ENCODE data around the gene SLC35G2. TPM values are rescaled to one million over a fixed set of nuclear protein-coding genes. Genes with fewer than 3 reads are reported as not detected.

The SLC35G2 gene
- total RNA-seq, 2 experiments from 2014 or later = 0.12 TPM; not detected in 1

DNA sequence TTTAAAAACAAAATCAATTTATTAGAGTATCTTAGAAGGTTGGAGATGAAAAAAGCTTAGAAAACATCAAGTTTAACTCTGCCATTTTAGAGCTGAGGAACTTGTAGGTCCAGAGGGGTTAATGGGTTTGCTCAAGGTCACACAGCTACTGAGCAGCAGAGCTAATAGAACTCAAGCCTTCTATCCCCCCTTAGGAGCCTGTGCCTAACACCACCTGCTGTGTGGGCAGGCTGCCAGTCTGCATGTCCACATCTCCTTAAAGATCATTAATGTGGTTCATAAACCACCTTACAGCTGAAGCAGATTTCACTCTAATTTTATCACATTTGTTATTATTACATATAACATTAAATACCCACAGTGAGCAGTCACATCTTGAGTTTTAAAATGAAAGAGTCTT is 14.1 kb upstream of the SLC35G2 start:
- DNase-seq = no peak
- H3K4me1 Mint-ChIP-seq = no peaks in the 10 kb centered on the region
- H3K9me3 Mint-ChIP-seq = peaks cover 4% of the 10 kb centered on the region
- no peak overlapping the region for H3K4me3 Mint-ChIP-seq
- POLR2A ChIA-PET = no interaction called here
- no peaks in the 10 kb centered on the region for H3K36me3 Mint-ChIP-seq (ENCODE audit: low read depth)
- H3K27me3 Mint-ChIP-seq = peaks cover 2% of the 10 kb centered on the region
- CTCF ChIA-PET = interaction anchor here (1.1 to 1.8 kb wide), 2 partner anchors 10 to 20 kb away, joined by 3 to 5 read pairs; no protein-coding TSS in a partner anchor
- no peak overlapping the region for H3K27ac Mint-ChIP-seq

GRCh38 chr3:136805795-136806194 is 13.1 kb upstream of the SLC35G2 start:
- Mint-ChIP-seq H3K27me3 (peaks cover 2% of the 10 kb centered on the region), H3K4me3 (no peak overlapping the region), H3K4me1 (no peaks in the 10 kb centered on the region), H3K9me3 (peaks cover 4% of the 10 kb centered on the region), H3K27ac (no peak overlapping the region), H3K36me3 (ENCODE audit: low read depth) (no peaks in the 10 kb centered on the region)
- POLR2A ChIA-PET = no interaction called here
- CTCF ChIA-PET = interaction anchor here (1.0 to 1.8 kb wide), 3 partner anchors 11 to 31 kb away, joined by 3 to 5 read pairs (median 3); no protein-coding TSS in a partner anchor
- no peak for DNase-seq

DNA sequence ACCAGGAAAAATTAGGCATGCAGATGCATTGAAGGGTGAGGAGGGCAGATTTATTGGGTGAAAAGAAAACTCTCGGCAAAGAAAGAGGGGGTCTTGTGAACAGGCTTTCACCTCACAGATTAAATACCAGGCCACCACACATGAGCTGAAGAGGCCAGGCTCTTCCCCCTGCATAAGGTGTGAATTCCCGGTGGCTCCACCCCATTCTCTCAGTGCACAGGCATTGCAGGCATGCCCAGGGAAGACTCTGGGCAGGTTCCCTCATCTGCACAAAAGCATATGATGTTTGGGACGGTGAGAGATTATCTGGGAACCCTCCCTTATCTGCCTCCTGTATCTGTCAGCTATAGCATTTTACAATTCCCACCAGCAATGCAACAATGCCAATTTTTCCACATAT is 7.2 kb upstream of the SLC35G2 start:
- H3K36me3 Mint-ChIP-seq (ENCODE audit: low read depth) = no peaks in the 10 kb centered on the region
- no peak for DNase-seq
- peaks cover 4% of the 10 kb centered on the region for H3K27me3 Mint-ChIP-seq
- H3K4me1 Mint-ChIP-seq = no peaks in the 10 kb centered on the region
- H3K4me3 Mint-ChIP-seq = no peak overlapping the region
- no peak overlapping the region for H3K27ac Mint-ChIP-seq
- no peaks in the 10 kb centered on the region for H3K9me3 Mint-ChIP-seq
- POLR2A ChIA-PET = no interaction called here
- CTCF ChIA-PET = interaction anchor here (1.0 kb wide), 1 partner anchor 124 kb away, joined by 3 read pairs; no protein-coding TSS in a partner anchor

DNA sequence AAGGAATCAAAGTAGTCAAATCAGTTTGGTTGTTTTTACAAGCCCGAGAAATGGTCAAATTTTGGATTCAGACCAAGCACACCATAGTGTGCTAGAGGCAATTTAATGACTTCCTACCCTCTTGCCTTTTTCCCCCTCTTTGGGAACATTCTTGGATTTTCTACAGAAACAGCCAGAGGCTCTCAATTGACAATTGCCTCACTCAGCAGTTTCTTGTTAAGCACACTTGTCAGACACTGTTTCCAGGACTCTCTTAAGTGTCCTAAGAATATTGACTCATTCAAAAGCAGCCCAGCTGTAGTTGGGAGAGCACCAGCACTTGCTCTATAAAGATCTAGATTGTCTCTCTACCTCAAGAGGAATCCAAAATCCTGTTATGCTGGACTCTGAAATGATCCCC is 1.5 kb upstream of the SLC35G2 start:
- no peak for DNase-seq
- H3K27me3 Mint-ChIP-seq = peaks cover 47% of the 10 kb centered on the region
- no peak overlapping the region for H3K4me3 Mint-ChIP-seq
- H3K27ac Mint-ChIP-seq = no peak overlapping the region
- H3K36me3 Mint-ChIP-seq (ENCODE audit: low read depth) = peaks cover 2% of the 10 kb centered on the region
- ChIA-PET CTCF (interaction anchor here (2.2 kb wide), 1 partner anchor 65 kb away, joined by 5 read pairs; the partner anchor contains the start of gene STAG1), POLR2A (no interaction called here)
- no peaks in the 10 kb centered on the region for H3K9me3 Mint-ChIP-seq
- H3K4me1 Mint-ChIP-seq = peaks cover 20% of the 10 kb centered on the region

DNA sequence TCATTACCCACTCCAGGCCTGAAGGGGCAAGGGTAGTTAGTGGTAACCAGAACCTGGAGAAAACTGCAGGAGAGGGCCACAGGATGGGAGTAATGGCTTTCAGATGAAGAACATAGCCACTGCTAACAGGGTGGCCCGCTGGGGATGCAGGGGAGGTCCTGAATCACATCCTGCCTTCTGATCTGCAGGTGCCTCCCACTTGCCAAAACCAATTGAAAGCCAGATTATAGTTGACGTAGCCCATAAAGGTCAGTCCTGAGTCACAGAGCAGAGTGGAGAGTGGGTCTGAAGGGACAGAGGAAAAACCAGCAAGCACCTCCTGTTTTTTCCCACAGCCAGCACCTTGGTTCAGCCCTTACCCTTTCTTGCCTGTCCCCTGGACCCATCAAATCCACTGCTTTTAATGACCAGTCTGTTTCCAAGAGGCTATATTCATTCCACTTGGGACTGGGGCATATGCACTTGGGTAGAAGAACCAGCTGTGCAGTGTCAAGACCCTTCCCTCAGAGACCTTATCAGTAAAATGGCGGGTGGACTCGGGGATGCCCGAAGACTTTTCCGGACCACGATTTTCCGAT is 646 bp upstream of the SLC35G2 start:
- Mint-ChIP-seq H3K36me3 (ENCODE audit: low read depth) (peaks cover 2% of the 10 kb centered on the region), H3K27ac (peak overlapping the region; percentile 33), H3K27me3 (peaks cover 56% of the 10 kb centered on the region), H3K9me3 (peaks cover 2% of the 10 kb centered on the region), H3K4me3 (peak overlapping the region; percentile 66), H3K4me1 (peaks cover 20% of the 10 kb centered on the region)
- DNase-seq = no peak
- POLR2A ChIA-PET = no interaction called here
- CTCF ChIA-PET = no interaction called here

DNA sequence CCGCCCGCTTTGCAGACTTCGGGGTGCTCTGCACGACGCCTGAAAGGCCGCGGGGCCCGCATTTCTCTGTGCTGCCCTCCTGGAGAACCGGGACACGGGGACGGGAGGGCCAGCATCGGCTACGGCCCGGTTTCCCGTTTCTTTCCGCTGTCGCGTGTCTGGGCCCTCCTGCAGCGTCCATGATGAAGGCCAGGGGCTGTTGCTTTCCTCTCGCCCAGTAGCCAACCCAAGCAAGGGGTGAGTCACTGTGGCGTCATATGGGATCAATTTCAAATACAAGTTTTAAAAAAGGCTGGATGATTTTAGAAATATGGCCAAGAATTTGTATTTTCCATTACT is 435 bp downstream of the SLC35G2 start:
- peaks cover 5% of the 10 kb centered on the region for H3K9me3 Mint-ChIP-seq
- H3K27me3 Mint-ChIP-seq = peaks cover 58% of the 10 kb centered on the region
- H3K36me3 Mint-ChIP-seq (ENCODE audit: low read depth) = peaks cover 2% of the 10 kb centered on the region
- peaks cover 20% of the 10 kb centered on the region for H3K4me1 Mint-ChIP-seq
- ChIA-PET POLR2A (no interaction called here), CTCF (no interaction called here)
- DNase-seq = no peak
- peak overlapping the region; percentile 61 for H3K4me3 Mint-ChIP-seq
- no peak overlapping the region for H3K27ac Mint-ChIP-seq

- Mint-ChIP-seq H3K4me3 (peak overlapping the region; percentile 61), H3K27me3 (peaks cover 62% of the 10 kb centered on the region)
Measured at GRCh38 chr3:136819731-136820679, 1.1 kb downstream of the SLC35G2 start.

DNA sequence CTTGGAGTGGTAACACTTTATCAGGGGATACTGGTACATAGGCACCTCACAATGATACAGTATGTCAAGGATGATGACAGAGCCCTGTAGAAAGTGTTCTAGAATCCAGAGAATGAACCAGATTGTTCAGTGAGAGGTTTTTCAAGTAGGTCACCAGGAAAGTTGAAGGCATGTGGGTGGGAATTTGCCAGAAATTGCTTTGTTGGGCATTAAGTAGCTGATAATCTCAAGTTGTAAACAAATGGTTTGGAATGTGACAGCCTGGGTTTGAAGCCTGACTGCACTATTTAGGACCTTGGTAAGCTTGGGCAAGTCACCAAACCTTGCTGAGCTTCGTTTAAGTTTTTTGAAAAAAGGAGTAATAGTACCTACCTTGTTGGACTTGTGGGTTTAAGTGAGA is 12.5 kb downstream of the SLC35G2 start:
- Mint-ChIP-seq H3K27me3 (peaks cover 15% of the 10 kb centered on the region), H3K4me3 (no peak overlapping the region), H3K4me1 (no peaks in the 10 kb centered on the region), H3K9me3 (peaks cover 3% of the 10 kb centered on the region), H3K27ac (no peak overlapping the region), H3K36me3 (ENCODE audit: low read depth) (peaks cover 2% of the 10 kb centered on the region)
- ChIA-PET POLR2A (no interaction called here), CTCF (interaction anchor here (0.6 to 1.5 kb wide), 6 partner anchors 9 to 631 kb away, joined by 3 to 6 read pairs (median 4); no protein-coding TSS in a partner anchor)
- DNase-seq = no peak

More at GRCh38 chr3:136819731-136820679, 1.1 kb downstream of the SLC35G2 start:
- peak; percentile 31 for DNase-seq
- peaks cover 2% of the 10 kb centered on the region for H3K36me3 Mint-ChIP-seq (ENCODE audit: low read depth)
- peaks cover 8% of the 10 kb centered on the region for H3K9me3 Mint-ChIP-seq
- ChIA-PET POLR2A (no interaction called here), CTCF (no interaction called here)
- H3K4me1 Mint-ChIP-seq = peaks cover 20% of the 10 kb centered on the region
- H3K27ac Mint-ChIP-seq = no peak overlapping the region

DNA sequence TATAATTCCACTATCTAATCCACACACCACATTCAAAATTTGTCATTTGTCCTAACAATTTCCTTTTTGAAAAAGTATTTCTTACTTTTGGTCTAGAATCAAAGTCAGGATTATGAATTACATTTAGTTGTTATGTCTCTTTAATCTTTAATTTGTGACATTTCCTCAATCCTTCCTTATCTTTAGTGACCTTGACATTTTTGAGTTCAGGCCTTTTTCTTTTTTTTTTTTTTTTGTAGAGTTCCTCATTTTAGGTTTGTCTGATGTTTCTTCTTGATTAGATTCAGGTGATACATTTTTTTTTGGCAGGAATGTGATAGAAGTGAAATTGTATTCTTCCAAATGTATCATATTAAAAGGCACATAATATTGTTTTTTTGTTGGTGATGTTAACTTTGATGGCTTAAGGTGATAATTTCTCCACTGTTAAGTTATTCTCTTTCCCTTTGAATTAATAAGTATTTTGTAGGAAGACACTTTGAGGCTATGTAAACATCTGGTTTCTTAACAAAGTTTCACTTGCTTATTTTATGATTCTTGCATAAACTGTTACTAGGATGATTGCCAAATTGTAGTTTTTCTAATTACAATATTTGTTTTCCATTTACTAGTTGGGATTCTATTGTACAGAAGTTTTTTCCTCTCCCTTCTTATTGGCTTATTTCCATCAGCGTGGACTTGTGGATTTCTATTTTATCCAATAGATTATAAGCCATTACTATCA is 16.3 kb downstream of the SLC35G2 start:
- Mint-ChIP-seq H3K4me1 (peaks cover 19% of the 10 kb centered on the region), H3K27me3 (peaks cover 11% of the 10 kb centered on the region), H3K27ac (no peak overlapping the region), H3K4me3 (no peak overlapping the region), H3K9me3 (no peaks in the 10 kb centered on the region), H3K36me3 (ENCODE audit: low read depth) (peaks cover 10% of the 10 kb centered on the region)
- CTCF ChIA-PET = no interaction called here
- DNase-seq = no peak
- POLR2A ChIA-PET = no interaction called here

GRCh38 chr3:136835813-136836510 is 17.0 kb downstream of the SLC35G2 start:
- Mint-ChIP-seq H3K9me3 (no peaks in the 10 kb centered on the region), H3K27ac (no peak overlapping the region), H3K36me3 (ENCODE audit: low read depth) (peaks cover 10% of the 10 kb centered on the region), H3K4me1 (peaks cover 19% of the 10 kb centered on the region), H3K27me3 (peaks cover 7% of the 10 kb centered on the region), H3K4me3 (no peak overlapping the region)
- DNase-seq = no peak
- CTCF ChIA-PET = no interaction called here
- POLR2A ChIA-PET = no interaction called here

GRCh38 chr3:136836511-136837156 is 17.7 kb downstream of the SLC35G2 start:
- Mint-ChIP-seq H3K4me3 (no peak overlapping the region), H3K9me3 (no peaks in the 10 kb centered on the region), H3K27me3 (peaks cover 4% of the 10 kb centered on the region), H3K36me3 (ENCODE audit: low read depth) (peaks cover 10% of the 10 kb centered on the region), H3K4me1 (peaks cover 19% of the 10 kb centered on the region), H3K27ac (no peak overlapping the region)
- DNase-seq = no peak
- ChIA-PET POLR2A (no interaction called here), CTCF (no interaction called here)

Measured in activated CD4-positive, alpha-beta T cell treated with anti-CD3 and anti-CD28 coated beads, Interleukin-2, amount 10 ng/mL, durations not matched to agents 7 days and 5 days (primary cell).